NK-92 treated with Interleukin-12 subunit alpha and Interleukin-12 subunit beta, amount 100 ng/mL, for 24 hours (cell line): ENCODE results near the gene SEMA4C.

Experiments
- DNase-seq: peaks from one replicate; lab custom pipeline; 2025; lab: John Stamatoyannopoulos, UW

Gene SEMA4C

DNA sequence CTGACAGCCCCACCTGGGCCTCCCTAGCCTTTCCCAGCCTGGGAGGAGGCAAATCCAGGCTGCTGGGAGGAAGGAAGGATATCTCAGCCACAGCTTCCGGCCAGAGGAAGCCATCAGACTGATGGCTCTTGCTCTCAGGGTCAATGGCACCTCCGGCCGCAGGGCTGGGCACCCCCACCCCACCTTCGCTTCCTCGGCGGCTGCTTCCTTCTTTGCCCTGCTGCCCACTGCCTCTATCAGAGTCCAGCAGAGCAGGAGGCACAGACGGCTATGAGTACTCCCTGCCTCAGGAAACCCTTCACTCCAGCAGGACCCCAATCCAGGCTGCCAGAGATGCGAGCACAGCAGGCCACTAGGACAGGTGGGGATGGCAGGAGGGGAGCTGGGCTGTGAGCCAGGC is 3.3 kb downstream of the SEMA4C start:
- no peak for DNase-seq

DNA sequence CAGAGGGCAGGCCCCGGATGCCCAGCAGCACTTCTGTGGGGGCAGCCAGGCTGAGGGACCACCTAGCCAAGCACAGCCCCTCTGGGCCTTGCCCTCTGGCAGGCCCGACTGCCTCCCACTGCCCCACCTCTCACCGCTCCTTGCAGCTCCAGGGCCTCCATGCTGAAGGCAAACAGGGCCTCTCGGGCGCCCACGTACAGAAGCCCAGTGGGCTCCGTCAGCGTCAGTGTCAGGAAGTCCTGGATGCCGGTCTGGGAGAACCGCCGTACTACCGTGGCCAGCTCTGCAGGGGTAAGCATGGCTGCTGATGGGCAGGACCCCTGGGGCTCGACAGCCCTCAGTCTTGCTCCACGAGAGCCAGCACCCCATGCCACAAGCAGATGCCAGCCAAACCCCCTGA is 3.7 kb downstream of the SEMA4C start:
- no peak for DNase-seq

DNA sequence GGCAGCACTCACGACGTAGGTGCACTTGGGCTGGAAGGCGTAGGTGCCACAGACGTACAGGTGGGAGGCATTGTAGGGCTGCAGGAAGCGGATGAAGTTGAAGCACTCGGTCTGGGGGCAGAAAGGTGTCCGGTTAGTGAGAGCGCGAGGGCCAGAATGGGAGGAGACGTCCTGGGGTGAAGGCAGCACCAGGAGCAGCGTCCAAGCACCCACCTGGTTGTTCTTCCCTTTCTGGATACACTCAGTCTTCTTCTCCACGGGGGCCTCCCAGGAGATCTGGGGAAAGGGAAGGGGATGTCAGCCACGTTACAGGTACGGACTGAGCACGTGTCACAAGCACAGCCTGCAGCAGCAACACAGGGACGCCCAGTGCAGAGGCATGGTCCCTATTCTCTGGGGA is 4.2 kb downstream of the SEMA4C start:
- DNase-seq: no peak

DNA sequence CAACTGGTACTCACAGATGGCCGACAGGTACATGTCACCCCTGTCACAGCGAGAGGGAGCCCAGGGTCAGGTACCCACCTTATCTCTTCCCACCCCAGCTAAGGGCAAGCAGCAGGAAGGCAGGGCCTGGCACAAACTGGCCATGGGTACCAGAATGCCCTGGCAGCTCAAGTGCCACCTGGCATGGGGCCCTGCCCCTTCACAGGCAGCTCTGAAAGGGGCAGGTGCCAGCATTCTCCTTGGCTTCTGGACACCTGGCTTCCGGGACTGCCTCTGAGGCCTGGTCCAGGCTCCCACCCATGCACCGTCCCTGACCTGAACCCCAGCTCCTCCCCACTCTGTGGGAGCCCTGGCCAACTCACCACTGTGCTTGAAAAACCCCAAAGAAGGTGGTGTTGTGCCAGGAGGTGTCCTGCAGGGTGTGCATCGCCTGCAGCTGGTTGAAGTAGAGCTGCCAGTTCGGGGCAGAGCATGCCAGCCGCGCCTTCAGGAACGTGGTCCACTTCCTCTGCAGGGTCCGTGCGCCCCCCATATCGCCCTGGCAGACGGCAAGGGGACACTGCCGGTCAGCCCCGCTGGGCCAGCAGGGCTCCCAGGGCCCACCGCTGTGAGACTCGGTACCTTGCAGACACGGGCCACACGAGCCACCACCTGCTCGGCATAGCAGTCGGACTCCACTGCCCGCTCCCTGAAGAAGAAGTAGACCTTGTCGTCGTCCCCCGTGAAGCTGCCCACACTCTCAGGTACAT is 5.4 kb downstream of the SEMA4C start:
- DNase-seq: no peak

DNA sequence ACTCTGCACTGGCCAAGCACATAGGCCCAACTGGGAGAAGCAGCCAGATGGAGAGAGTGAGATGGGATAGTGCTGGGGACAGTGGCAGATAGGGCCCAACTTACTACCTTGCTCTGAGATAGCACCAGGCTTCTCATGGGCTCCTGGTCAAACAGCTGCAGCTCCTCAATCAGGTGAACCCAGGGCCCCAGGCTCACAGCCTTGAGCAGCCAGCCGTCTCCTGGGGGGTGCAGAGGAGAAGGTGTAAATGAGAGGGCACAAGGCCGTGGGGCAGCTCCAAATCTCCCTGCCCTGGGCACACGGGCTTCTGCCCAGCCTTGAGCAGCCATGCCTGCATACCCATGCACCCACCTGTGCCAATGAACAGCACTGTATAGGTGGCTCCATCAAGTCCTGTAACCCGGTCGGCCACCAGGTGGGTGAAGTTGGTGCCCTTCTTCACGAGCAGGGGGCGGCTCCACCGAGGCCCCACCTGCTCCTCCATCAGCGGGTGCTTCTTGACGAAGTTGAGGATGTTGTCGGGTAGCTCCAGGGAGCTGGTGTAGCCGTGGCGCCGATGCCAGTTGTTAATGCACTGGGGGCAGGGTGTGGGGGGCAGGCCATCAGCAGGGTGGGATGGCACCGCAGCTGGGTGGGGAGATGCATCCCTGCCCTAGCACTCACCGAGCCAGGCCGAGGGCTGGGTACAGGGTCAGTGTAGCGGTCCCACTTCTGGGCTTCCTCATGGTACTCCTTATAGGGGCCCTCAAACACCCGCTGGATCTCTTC is 6.1 kb downstream of the SEMA4C start:
- no peak for DNase-seq

DNA sequence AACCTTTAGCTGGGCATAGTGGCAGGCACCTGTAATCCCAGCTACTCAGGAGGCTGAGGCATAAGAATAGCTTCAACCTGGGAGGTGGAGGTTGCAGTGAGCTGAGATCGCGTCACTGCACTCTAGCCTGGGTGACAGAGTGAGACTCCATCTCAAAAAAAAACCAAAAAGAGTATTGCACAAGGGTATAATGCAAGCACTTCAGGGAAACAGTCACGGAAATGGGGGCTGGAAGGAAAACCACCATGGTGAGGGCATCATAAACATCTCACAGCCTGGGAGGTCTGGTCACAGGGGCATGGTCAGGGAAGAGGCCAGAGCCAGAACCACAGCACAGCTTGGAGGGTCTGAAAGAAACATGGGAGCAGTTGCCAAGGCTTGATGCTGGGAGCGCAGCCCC is 6.8 kb downstream of the SEMA4C start:
- DNase-seq: peak; percentile 40

DNA sequence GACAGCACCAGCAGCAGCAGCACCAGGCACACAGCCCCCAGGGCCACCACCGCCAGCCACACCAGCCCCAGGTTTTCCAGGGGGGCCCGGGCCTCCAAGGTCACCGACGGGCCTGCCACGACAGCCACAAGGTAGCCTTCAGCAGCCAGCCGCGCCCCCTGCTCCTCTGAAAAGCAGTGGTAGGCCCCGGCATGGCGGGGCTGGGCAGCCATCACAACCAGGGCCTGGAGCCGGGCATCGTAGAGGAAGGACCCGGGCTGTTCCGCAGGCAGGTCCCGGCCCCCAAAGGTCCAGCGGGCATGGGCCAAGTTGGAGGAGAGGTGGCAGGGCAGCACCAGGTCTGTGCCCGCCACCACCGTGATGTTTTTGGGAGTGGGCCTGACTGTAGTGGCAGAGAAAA is 8.8 kb downstream of the SEMA4C start:
- no peak for DNase-seq

DNA sequence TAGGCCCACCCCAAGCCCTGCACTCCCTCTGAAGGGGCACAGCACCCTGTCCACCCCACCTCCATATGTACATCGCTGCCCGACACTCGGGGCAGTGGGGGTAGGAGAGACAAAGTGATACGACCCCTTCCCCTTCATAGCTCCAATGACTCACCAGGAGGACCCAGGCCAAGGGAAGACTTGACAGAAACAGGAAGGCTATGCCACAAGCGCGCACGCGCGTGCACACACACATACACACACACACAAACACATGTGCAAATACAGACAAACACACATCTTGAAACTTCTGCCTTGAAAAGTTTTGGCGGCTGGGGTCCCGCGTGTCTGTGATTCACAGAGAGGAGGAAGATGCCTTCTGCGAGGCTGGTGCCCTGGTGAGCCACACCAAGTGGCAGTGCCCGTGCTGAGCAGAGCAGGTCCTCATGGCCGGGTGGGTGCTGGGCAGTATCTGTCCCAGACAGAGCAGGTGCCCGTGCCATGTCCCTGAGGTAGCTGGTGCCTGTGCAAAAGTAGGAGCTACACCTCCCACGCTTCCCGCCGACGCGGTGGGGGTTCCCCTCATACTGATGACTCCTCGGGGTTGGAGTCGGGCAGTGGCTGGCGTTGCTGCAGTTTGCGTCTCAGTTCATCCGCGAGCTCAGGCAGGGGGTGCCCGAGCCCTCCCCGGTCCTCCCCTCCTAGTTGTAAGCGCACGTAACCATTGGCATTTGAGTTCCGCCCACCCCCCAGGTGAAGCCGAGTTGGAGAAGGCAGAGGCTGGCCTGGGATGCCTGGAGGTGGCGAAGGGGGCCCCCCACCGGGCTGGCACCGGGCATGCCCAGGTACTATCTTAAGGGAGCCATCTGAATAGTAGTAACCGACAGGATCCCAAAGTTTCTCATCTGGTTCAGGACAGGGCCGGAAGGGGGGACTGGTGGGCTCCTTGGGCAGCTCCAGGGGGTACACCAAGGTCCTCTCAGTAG is 9.5 kb downstream of the SEMA4C start:
- DNase-seq: no peak

DNA sequence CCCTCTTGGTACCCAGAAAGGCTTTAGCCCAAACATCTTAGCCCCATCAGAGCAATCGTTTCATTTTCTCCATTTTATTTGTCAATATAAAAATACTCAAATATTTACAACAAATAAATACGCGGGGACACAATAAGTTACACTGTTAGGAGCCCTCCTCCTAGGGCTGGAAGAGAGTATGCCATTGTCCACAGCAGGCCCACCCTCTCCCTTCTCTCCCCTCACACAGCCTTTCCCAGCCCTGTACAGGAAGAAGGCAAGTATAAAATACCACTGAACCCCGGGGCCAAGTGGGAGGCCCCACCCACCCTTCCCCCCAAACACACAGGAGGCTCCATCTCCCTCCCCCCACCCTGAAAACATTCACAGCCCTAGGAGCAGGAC is 10.2 kb downstream of the SEMA4C start:
- no peak for DNase-seq

DNA sequence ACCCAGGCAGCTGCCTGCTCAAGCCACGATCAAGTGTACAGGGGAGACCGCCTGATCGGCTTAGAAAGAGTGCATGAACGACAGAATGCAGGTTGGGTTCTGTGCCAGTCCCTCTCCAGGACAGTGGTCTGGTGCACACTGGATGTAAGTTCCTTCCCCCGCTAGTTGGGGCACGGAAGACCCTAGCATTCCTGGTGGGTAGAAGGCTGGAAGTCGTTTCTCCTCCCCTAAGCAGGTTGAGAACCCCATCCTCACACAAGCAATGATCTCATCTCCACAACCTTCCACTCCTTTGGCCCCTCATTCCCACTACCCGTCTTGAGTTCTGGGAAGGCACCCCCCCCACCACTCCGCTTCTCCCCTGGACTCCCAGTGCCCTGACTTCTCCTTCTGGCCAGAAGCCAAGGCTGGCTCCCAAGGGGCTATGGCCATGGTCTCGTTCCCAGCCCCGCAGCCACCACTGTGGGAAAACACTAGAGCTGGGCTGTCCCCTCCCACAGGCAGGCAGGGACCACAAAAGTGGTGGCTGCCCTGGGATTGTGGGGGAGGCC is 10.7 kb downstream of the SEMA4C start:
- DNase-seq: no peak

DNA sequence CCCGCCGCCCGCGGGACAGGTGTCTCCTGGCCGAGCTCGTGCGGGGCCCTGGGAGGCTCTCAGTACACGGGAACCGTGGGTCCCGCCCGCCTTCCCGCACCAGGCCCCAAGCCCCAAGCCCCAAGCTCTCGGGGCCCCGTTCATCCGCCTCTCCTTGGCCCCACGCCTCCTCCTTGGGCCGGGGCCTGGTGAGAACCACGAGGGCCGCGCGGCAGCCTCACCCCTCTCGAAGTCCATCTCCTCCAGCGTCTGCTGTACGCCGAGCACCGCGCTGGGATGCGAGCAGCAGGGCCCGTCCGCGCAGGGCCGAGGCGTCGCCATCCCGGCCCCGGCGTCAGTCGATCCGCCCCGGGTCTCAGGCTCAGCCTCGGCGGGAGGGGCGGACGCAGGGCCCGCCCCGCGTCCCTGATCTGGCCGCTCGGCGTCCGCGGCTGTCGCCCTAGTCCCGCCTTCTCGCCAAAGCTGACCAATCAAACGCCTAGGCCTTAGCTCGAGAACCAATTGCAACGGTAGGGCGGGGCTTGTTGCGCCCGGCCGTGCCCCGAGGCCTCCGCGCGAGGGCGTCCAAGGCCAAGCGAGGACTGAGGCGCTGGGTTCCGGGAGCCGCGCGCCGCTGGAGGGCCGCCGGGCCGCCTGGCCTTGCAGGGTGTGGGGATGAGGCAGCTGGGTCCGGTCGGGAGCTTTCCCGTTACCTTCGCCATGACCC is 12.1 kb downstream of the SEMA4C start, which contains the start of gene ANKRD39:
TSS of gene ANKRD39 (minus strand) at position 350 of the 706 bp plus-strand sequence. CDS start at position 321, 29 bp downstream.
- DNase-seq: peak; percentile 94

DNA sequence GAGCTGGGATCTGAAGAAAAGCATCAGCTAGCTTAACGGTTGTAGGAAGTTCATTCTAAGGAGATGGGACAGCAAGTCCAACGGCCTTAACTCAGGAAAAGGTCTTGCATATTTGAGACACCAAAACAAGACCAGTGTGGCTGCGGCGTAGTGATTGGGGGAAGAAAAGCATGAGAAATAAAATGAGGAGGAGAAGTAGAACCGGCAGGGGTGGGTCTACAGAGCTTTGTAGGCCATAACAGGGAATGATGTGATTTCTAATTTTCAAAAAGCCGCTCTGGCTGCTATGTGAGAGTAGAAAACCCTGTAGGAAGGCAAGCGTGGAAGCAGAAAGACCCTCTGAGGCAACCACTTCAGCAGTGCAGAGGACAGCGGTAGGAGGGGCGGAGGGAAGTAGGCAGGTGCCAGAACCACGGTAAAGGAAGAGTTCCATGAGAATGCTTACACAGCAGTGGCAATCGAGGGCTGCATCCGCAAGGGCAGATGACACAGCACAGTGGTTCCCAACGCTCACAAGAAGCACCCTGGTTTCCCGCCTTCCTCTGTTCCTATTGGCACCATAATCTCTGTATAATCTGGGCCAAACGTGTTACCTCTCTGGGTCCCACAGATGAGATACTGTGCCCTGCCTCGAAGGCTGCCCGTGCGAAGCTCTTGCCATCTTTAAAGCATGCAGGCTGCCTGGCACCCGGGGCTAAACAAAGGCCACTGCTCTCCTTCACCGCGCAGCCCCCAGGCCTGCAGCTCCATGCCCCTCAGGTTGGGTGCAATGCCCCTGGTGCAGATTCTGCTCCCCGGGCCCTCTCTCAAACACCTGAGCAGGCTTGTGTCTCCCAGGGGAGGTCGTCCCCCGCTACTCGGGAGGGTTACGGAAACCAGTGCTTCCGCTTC is 12.9 kb downstream of the SEMA4C start:
- no peak for DNase-seq

DNA sequence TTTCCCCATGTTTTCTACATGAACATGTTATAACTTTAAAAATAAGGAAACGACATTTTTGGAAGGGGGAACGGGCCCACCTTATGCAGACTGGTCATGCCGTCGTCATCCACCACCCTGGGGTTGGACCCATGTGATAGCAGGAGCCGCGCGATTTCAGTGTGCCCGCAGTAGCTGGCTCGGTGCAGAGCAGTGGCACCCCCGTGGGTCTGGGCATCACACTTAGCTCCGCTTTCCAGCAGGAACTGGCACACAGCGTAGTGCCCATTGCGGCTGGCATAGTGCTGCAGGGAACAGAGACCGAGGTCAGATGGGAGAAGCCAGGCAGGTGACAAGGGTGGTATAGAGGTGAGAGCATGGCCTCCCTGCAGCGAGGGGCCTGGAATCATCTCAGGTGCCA is 16.6 kb downstream of the SEMA4C start:
- no peak for DNase-seq

DNA sequence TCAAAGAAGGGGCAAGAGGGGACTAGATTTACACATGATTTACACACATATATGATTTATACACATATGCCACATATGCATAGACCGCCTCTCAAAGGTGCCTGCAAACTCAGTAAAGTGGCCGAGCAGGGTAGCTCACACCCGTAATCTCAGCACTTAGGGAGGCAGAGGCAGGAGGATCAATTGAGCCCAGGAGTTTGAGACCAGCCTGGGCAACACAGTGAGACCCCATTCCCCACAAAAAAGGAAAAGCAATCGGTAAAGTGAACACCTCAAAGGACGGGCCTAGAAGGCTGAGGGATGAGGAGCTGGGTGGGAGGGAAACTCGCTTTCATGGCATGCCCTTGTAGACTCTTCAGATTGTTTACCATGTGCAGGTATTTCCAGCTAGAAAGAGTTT is 17.2 kb downstream of the SEMA4C start:
- DNase-seq: no peak

DNA sequence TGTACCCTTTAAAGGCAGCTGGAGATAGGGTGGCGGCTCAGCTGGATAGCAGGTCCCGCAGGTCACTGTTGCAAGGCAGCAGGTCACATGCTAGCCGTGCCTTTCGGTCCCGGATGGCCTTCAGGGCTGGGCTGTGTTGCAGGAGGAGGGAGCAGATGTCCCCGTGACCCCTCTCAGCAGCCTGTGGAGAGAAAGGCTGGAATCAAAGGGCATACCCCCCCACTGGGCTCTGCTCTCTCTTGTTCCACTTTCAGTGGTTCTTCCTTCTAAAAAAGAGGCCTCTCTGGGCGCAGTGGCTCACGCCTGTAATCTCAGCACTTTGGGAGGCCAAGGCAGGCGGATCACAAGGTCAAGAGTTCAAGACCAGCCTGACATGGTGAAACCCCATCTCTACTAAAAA is 21.6 kb downstream of the SEMA4C start:
- DNase-seq: no peak

DNA sequence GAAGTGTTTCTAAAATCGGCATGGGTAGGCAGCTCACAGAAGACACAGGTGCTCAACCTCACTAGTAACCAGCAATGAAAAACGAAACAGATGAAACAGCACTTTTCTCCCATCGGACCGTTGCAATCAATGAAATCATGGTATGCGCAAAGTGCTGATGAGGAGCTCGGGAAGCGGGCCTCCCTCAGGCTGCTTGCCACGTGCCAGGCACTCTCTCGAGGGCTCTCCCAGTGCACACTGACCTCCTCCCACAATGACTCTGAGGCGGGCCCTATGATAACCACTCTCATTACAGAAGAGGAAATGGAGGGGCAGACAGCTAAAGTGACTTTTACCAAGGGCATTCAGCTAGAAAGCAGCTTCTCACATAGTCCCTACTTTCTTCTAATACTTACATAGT is 22.3 kb downstream of the SEMA4C start:
- no peak for DNase-seq

DNA sequence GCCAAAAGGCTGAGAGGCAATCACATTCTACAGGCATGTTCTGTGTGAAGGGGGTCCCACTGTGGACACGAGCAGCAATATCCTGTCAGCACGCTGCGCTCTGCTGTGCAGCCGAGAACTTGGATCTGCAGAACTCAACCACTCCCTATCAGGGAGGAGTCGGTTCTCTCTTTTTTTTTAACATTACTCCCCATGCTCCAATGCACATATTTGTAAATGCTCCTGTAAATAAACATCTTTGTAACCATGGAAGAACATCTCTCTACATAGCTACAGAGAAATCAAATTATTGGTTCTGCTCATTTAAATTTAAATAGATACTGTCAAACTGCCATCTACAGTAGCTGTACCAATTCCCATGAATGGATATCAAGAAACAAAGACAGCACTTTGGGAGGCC is 23.1 kb downstream of the SEMA4C start:
- DNase-seq: no peak

DNA sequence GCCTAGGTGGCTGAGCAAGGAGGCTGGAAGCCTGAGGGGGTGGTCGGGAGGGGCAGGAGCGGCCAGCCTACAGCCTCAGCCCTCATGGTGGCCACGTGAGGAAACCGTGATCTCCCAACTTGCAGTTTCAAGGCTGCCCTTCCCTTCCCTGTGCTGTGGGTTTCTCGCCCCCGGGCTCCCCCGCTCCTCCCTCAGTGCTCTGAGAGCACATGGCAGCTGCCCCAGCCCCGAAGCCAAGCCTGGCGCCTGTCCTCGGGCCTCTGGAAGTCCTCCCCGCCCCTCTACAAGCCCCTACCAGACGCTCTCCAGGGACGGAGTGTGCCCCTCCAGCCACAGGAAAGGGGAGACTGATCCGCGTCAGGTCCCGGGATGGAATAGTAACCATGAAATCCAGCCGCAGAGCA is 25.5 kb downstream of the SEMA4C start:
- no peak for DNase-seq

DNA sequence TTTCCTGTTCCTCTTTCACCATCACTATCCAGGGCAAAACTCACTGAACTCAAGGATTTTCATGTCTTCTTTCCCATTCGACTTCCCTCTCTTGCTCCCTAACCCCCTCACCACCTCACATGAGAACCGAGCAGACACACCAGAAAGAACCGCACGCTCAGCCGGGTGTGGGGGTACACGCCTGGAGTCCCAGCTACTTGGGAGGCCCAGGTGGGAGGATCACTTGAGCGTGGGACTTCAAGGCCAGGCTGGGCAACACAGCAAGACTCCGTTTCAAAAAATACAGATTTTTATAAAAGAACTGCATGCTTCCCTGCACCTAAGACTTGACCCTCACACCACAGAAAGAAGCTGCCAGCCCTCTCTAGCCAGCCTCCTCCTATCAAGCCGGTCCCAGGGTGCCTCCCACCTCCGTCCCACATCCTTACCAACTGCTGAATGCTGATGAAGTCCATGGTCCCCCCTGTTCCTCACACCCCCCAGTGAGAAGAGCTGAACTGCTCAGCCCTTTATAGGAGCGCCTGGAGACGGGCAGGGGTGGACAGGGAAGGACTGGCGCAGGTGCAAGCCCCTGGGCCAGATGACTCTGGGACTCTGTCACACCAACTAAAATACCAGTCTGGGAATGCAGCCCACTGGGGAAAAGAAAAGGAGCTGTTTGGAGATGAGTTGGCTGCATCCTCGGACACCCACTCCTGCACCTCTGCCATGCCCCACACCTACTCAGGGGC is 26.2 kb downstream of the SEMA4C start, which contains the start of gene ANKRD23:
TSS of gene ANKRD23 (minus strand) at position 484 of the 731 bp plus-strand sequence. CDS start at position 455, 29 bp downstream.
- no peak for DNase-seq

DNA sequence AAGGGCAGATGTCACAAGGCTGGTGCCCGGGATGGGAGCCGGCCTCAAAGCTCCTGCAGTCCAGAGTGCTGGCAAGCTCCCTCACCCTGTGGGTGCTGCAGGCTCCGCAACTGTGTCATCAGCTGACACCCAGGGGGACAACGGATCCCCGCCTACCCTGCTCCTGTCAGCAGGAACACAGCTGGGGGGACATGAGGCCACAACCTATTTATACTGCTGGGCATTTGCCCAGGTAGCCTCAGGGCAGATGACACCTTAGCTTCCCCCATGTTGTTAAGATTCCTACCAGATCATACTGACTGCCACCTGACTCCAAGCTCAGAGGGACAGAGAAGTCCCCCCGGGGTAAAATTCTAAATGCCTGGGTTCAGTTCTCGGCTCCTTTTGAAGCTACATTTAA is 27.3 kb downstream of the SEMA4C start:
- DNase-seq: no peak
